C4-2B (cell line): ENCODE measurements around the gene EXOSC2.

Experiments
- CTCF ChIP-seq: fragments of 450-650 bp; conservative IDR thresholded peaks from 2 replicates; pipeline ENCODE4 v1.5.1; 2017; ENCODE audit warnings: mild to moderate bottlenecking
- ZFX ChIP-seq: fragments of 450-650 bp; IDR thresholded peaks from 2 replicates; pipeline ENCODE4 v1.6.1; 2017

- TF ChIP-seq CTCF, result no peak
- no peak for TF ChIP-seq ZFX
Measured at GRCh38 chr9:130675396-130675795, 18.2 kb upstream of the EXOSC2 start.
